Hematopoietic multipotent progenitor cell treated with erythropoietin and hydrocortisone succinate and interleukin-3 and kit ligand, for 17 days (in vitro differentiated cells): ENCODE measurements around the gene MINDY4.

Experiments used
- DNase-seq: peaks from one replicate; pipeline ENCODE4 v3.0.0-alpha.2; 2015; ENCODE audit warnings: low spot score

MINDY4 gene

DNA sequence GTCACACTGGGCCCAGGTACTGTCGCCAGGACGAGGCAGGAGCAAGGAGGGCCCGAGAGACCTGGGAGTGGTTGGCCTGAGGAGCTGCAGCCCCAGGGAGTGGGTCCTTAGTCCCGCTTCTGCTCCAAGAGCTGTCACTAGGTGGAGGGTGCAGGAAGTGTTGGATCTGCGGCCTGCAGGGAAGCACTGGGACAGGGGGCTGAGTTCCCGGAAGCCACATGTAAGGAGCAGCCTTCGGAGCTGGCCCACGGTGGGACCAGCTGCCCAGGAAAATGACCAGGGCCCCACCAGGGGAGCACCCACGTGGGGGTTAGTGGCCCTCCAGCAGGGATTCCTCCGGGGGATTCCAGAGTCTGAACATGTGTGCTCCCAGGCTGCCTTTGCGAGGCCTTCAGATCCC is 131.2 kb downstream of the MINDY4 start:
- DNase-seq, result no peak

- DNase-seq, result no peak
Measured at GRCh38 chr7:30903146-30903545, 131.9 kb downstream of the MINDY4 start.

GRCh38 chr7:30904561-30904960 is 133.3 kb downstream of the MINDY4 start:
- peak; percentile 52 for DNase-seq

- DNase-seq, result no peak
Measured at GRCh38 chr7:30905078-30906012, 134.1 kb downstream of the MINDY4 start.

DNA sequence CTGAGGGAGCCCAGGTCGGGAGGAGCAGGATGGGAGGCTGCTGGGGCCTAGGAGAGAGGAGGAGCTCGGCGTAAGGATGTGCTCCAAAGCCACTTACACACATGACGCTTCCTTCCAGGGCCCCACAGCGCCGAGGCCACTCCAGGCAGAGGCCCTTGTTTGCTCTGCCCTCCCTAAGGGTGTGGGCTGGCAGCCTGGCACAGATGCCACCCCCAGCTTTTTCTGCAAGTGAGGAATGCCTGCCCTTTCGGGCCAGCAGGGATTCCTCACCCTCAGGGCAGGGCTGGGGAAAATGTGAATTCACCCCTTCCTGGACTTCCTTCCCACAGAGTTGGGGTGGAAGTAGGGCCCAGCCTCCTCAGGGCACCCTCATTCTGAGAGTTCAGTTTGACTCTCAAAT is 134.8 kb downstream of the MINDY4 start:
- DNase-seq, result no peak

DNA sequence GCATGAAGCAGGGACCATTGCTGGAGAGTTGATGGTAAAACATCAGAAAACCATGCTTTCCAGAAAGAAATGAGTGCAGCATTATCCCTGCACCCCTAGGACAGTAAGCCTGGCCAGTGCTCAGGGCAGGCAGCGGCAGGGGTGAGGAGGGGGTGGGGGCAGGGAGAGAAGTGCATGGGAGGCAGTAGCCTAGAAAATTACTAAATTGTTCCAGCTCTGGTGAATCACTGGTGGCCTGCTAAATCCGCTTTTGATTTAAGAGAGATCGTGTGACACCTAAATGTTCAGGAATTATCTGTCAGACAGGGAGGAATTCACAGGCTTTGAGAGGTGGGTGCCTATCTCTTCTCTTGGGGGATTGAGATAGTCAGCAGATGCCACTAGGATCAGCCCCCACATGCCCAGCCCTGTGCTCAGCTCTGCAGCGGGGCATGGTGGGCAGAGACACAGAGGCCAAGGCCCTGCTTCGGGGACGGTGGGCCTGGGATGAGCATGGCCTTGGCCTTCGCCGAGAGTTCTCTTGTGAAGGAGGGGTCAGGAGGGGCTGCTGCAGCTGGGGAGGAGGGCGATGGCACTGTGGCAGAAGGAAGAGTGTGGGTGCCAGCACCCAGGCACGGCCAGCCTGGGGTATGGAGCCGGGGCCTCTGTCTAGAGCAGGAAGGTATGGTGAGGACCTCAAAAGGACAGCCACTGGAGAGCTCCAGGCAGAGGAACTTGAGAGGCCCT is 135.5 kb downstream of the MINDY4 start:
- DNase-seq, result no peak

GRCh38 chr7:30907527-30908267 is 136.5 kb downstream of the MINDY4 start:
- DNase-seq, result no peak

GRCh38 chr7:30908681-30909080 is 137.5 kb downstream of the MINDY4 start:
- DNase-seq, result no peak

DNA sequence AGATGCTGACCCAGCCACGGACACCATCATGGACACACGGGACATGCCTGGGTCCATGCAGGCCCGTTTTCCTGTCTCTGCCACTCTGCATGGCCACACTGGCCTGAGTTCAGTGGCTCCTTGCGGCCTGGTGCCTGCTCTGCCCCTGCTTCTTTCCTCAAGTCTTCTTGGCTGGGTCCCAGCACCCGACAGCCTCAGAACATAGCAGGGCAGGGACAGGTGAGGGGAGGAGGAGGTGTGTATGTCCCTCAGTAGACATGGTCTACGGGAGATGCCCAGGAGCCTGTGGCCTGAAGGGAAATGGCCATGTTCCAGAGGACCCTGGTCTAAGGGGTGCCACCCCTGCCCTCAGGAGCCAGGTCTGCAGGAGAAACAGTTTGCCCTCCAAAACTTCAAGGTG is 138.2 kb downstream of the MINDY4 start:
- no peak for DNase-seq

DNA sequence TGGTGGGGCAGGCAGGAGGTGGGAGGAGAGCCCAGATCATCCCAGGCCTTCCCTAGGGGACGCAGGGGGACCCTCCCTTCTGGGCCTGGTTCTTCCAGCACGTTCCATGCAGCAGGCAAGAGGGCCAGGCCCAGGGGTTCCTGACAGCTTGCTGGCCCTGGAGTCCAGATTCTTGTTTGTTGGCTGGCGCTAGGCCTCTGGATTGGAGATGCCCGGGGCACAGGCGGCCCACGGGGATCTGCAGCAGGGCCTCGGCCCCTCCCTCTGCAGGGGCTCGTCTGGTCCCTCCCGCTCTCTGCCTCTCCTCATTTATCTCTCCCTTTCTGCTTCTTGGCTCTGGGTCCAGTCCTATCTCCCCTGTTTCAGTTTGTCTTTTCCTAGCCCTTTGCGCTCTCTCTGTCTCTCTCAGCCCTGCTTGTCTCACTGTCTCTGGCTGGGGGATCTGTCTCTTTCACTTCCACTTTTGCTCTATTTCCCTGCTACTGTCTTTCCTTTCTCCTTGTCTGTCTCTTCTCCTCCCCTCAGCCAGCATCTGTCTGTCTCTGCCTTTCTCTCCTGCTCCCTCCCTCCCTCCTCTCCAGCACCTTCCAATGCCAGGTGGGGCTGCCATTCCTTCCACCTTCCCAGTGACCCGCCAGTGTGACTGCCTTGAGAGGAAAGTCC is 139.3 kb downstream of the MINDY4 start:
- peak; percentile 48 for DNase-seq

DNA sequence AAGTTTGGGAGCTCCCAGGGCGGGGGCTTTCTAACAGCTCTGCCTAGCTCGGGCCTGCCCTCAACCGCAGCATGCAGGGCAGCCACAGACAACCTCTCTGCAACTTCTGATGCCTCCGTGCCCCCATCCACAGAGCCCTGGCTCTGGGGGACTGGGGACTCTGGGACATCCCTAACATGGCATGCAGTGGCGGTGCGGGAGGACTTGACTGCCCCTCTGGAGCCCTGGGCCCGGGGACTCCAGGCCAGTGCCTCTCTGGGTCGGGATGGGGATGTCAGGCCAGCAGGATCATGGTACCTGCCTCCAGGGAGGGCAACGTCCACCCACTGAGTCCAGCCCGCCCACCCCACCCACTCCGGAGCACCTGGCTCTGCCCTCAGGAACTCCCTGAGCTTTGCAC is 139.9 kb downstream of the MINDY4 start:
- no peak for DNase-seq

DNA sequence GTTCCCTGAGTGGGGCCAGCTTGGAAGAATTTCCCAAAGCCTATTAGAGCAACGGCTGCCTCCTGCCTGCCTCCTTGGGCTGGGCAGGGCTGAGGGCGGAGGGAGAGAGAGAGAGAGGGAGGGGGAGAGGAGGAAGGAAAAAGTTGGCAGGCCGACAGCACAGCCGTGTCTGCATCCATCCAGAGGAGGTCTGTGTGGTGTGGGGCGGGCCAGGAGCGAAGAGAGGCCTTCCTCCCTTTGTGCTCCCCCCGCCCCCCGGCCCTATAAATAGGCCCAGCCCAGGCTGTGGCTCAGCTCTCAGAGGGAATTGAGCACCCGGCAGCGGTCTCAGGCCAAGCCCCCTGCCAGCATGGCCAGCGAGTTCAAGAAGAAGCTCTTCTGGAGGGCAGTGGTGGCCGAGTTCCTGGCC is 140.3 kb downstream of the MINDY4 start, which contains the start of gene AQP1:
TSS of gene AQP1 (plus strand) at position 293 of the 409 bp plus-strand sequence. CDS start at position 350, 57 bp downstream.
- peak; percentile 52 for DNase-seq

DNA sequence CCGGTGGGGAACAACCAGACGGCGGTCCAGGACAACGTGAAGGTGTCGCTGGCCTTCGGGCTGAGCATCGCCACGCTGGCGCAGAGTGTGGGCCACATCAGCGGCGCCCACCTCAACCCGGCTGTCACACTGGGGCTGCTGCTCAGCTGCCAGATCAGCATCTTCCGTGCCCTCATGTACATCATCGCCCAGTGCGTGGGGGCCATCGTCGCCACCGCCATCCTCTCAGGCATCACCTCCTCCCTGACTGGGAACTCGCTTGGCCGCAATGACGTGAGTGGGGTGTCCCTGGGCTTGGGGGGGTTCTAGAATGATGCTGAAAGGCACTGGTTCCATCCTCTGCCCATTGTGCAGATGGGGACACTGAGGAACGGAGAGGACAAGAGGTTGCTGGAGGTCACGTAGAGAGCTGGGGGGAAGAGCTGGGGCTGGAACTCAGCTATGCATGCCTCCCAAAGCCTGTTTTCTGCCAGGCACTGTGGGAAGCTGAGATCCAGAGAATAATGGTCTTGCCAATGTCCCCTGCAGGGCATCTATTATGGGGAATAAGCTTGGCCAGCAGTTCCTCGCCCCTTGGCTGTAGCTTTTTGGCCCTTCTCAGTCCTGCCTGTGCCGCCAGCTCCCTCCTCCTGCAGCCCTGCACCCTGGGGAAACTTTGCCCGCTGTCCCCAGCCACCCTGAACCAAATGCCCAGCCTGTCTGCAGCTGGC is 141.0 kb downstream of the MINDY4 start:
- peak; percentile 34 for DNase-seq

DNA sequence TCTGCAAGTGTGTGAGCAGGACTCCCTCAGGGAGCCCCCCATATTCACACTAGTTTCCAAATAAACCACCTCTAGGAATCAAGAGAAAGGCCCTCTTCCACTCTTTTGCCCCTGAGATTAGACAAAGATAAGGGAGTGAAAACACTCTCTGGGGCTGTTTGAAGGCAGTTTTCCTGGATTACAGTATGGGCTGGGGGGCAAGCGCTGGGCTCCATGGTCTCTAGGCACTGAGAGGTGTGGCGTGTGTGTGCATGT is 141.4 kb downstream of the MINDY4 start:
- DNase-seq, result no peak

GRCh38 chr7:30912986-30913811 is 142.0 kb downstream of the MINDY4 start:
- DNase-seq, result peak; percentile 50

DNA sequence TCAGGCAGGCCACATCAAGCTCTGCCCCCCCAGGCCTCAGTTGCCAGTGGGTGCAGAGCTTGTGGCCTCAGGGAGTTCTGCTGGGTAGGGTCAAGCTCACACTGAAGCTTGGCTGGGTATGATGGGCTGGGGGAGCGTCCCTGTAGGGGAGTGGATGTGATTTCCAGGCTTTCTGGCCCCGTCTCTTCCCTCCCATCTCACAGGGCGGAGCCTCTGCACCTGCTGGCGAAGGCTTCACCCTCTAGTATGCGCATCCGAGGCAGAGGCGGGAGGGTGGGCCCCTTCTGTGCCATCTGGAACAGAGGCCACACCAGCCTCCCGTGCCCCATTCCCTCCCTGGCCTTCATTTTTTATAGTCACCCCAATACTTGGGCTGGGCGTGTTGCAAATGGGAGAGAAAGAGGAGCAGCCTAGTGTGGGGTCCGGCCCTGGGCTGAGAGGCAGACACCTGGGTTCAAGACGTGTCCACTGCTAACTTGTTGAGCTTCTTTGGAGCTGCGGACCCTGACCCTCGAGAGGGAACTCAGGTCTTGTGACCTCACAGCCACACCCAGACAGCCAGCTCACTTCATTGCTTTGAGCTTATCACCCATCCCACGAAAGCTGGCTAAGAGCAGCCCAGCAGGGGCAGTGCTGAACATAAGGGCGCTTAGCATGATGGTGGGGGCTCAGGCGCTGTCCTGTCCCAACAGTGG is 142.8 kb downstream of the MINDY4 start:
- peak; percentile 70 for DNase-seq

DNA sequence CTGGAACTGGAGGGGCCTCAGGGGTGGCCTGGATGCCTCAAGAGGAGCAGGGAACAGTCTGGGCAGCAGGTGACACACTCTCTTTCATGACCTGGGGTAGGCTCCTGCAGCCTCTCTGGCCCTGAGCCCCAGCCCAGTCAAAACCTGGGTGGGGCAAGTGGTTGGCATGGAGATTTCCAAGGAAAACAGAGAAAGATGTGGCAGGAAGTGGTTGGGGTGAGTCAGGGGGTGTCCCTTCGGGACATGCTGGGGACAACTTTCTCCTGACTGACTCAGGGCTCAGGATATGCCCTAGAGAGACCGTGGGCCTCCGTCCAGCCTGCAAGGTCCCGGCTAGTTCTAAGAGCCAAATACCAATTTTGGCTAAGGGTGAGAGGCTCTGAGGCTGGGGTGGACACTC is 143.4 kb downstream of the MINDY4 start:
- peak; percentile 52 for DNase-seq

GRCh38 chr7:30915005-30915601 is 143.9 kb downstream of the MINDY4 start:
- peak; percentile 76 for DNase-seq

- no peak for DNase-seq
Measured at GRCh38 chr7:30915751-30916150, 144.5 kb downstream of the MINDY4 start.

- DNase-seq, result no peak
Measured at GRCh38 chr7:30916255-30916654, 145.0 kb downstream of the MINDY4 start.
